NB4 (cell line): ENCODE data around the gene CEPT1.

Source experiments
- MYC ChIP-seq: IDR thresholded peaks from 2 replicates; pipeline ENCODE4 v1.6.1; 2011; ENCODE audit warnings: low read depth, low read length
- POLR2A ChIP-seq: IDR thresholded peaks from 2 replicates; pipeline ENCODE4 v1.6.1; 2011; ENCODE audit warnings: mild to moderate bottlenecking; ENCODE audit not compliant: insufficient read length; ENCODE audit errors: extremely low read depth
- TF ChIP-seq, protein P1 (sequence below): IDR thresholded peaks from one replicate; pipeline ENCODE4 v1.5.1; 2012; ENCODE audit warnings: low read depth, low read length
- TF ChIP-seq, protein P2 (sequence below): IDR thresholded peaks from 2 replicates; pipeline ENCODE4 v1.6.1; 2011; ENCODE audit warnings: low read depth, low read length

GRCh38 chr1:111220302-111220890 is 80.4 kb downstream of the CEPT1 start:
- TF ChIP-seq, protein P1, sequence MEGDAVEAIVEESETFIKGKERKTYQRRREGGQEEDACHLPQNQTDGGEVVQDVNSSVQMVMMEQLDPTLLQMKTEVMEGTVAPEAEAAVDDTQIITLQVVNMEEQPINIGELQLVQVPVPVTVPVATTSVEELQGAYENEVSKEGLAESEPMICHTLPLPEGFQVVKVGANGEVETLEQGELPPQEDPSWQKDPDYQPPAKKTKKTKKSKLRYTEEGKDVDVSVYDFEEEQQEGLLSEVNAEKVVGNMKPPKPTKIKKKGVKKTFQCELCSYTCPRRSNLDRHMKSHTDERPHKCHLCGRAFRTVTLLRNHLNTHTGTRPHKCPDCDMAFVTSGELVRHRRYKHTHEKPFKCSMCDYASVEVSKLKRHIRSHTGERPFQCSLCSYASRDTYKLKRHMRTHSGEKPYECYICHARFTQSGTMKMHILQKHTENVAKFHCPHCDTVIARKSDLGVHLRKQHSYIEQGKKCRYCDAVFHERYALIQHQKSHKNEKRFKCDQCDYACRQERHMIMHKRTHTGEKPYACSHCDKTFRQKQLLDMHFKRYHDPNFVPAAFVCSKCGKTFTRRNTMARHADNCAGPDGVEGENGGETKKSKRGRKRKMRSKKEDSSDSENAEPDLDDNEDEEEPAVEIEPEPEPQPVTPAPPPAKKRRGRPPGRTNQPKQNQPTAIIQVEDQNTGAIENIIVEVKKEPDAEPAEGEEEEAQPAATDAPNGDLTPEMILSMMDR = no peak
- TF ChIP-seq, protein P2, sequence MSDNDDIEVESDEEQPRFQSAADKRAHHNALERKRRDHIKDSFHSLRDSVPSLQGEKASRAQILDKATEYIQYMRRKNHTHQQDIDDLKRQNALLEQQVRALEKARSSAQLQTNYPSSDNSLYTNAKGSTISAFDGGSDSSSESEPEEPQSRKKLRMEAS = no peak
- TF ChIP-seq MYC (no peak), POLR2A (no peak)
